ENCODE results near the gene SPTB. TPM values are rescaled to one million over a fixed set of nuclear protein-coding genes. Genes with fewer than 3 reads are reported as not detected.

Gene SPTB
- total and polyA plus RNA-seq, 9 donors: 0.28 to 1.4 (median 0.68) TPM

- peaks cover 10% of the 10 kb centered on the region for H3K4me1 ChIP-seq (ENCODE audit: insufficient read depth)
- no peak overlapping the region for H3K4me3 ChIP-seq
- intact Hi-C loops (cut with DNase I): no loop called here
- 95 to 96% (median 95%) methylated on average over 17 to 27 of the region's 27 CpGs for WGBS, 3 donors
- H3K36me3 ChIP-seq: peaks cover 3% of the 10 kb centered on the region
- H3K27ac ChIP-seq: no peak overlapping the region
- DNase-seq: no peak
- TF ChIP-seq, protein P1, sequence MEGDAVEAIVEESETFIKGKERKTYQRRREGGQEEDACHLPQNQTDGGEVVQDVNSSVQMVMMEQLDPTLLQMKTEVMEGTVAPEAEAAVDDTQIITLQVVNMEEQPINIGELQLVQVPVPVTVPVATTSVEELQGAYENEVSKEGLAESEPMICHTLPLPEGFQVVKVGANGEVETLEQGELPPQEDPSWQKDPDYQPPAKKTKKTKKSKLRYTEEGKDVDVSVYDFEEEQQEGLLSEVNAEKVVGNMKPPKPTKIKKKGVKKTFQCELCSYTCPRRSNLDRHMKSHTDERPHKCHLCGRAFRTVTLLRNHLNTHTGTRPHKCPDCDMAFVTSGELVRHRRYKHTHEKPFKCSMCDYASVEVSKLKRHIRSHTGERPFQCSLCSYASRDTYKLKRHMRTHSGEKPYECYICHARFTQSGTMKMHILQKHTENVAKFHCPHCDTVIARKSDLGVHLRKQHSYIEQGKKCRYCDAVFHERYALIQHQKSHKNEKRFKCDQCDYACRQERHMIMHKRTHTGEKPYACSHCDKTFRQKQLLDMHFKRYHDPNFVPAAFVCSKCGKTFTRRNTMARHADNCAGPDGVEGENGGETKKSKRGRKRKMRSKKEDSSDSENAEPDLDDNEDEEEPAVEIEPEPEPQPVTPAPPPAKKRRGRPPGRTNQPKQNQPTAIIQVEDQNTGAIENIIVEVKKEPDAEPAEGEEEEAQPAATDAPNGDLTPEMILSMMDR (IDR thresholded peaks at IDR 0.05): no peak
- TF ChIP-seq POLR2A (IDR thresholded peaks at IDR 0.05): no peak
- TF ChIP-seq EP300 (IDR thresholded peaks at IDR 0.05): no peak
- H3K9me3 ChIP-seq: no peaks in the 10 kb centered on the region
- no peaks in the 10 kb centered on the region for H3K27me3 ChIP-seq
These were observed 136.6 kb downstream of the SPTB start for GRCh38 chr14:64743061-64743460.

- Histone ChIP-seq H3K4me1 (ENCODE audit: insufficient read depth) (peaks cover 10% of the 10 kb centered on the region), H3K4me3 (no peak overlapping the region), H3K36me3 (peaks cover 3% of the 10 kb centered on the region), H3K27ac (no peak overlapping the region), H3K9me3 (no peaks in the 10 kb centered on the region), H3K27me3 (no peaks in the 10 kb centered on the region)
- TF ChIP-seq, protein P1 (IDR thresholded peaks at IDR 0.05): no peak
- no peak for TF ChIP-seq EP300 (IDR thresholded peaks at IDR 0.05)
- no peak for TF ChIP-seq POLR2A (IDR thresholded peaks at IDR 0.05)
- DNase-seq: no peak
- 88 to 94% (median 91%) methylated on average over 15 of the region's 15 CpGs for WGBS, 3 donors
- intact Hi-C loops (cut with DNase I): no loop called here
These were observed 137.7 kb downstream of the SPTB start for GRCh38 chr14:64741961-64742360.

DNA sequence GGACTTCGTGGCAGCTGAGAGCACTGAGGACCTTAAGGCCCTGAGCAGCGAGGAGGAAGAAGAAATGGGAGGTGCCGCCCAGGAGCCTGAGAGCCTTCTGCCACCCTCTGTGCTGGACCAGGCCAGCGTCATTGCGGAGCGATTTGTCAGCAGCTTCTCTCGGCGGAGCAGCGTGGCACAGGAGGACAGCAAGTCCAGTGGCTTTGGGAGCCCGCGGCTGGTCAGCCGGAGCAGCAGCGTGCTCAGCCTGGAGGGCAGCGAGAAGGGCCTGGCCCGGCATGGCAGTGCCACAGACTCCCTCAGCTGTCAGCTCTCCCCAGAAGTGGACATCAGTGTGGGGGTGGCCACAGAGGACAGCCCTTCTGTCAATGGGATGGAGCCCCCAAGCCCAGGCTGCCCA, 138.5 kb downstream of the SPTB start:
- Histone ChIP-seq H3K9me3 (no peaks in the 10 kb centered on the region), H3K27me3 (no peaks in the 10 kb centered on the region), H3K4me3 (no peak overlapping the region), H3K4me1 (ENCODE audit: insufficient read depth) (peaks cover 6% of the 10 kb centered on the region), H3K27ac (no peak overlapping the region), H3K36me3 (peaks cover 3% of the 10 kb centered on the region)
- TF ChIP-seq, protein P1 (IDR thresholded peaks at IDR 0.05): no peak
- no peak for TF ChIP-seq EP300 (IDR thresholded peaks at IDR 0.05)
- TF ChIP-seq POLR2A (IDR thresholded peaks at IDR 0.05): no peak
- WGBS, 3 donors: 94 to 95% (median 95%) methylated on average over 14 to 15 of the region's 15 CpGs
- DNase-seq: no peak
- intact Hi-C loops (cut with DNase I): no loop called here

DNA sequence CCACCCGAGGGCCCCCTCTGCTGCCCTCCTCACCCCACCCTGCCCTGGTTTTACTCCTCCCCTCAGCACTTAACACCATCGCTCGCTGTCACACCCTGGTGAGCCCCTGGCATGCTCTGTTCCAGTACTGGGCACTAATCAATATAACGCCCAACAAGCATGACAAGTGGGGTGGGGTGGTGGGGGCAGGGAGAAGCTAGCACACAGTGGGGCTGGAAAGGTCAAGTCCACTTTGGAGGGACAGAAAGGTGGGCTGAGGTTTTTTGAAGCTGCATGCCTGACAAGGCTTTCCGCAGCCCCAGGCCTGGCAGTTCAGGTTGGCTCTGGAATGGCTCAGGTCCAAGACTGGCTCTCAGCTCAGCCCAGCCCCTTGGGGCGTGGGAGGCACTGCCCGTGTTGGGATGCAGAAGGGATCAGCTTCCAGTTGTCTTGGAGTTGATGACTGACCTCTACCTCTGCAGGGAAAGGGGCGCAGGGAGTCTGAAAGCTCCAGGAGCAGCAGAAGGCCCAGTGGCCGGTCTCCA, 141.4 kb downstream of the SPTB start:
- TF ChIP-seq, protein P1 (IDR thresholded peaks at IDR 0.05): no peak
- TF ChIP-seq EP300 (IDR thresholded peaks at IDR 0.05): no peak
- no peak for TF ChIP-seq POLR2A (IDR thresholded peaks at IDR 0.05)
- Histone ChIP-seq H3K27ac (no peak overlapping the region), H3K27me3 (no peaks in the 10 kb centered on the region), H3K36me3 (peaks cover 3% of the 10 kb centered on the region), H3K4me1 (ENCODE audit: insufficient read depth) (no peaks in the 10 kb centered on the region), H3K9me3 (no peaks in the 10 kb centered on the region), H3K4me3 (no peak overlapping the region)
- DNase-seq: no peak
- WGBS, 3 donors: 82 to 84% (median 83%) methylated on average over 9 of the region's 9 CpGs
- intact Hi-C loops (cut with DNase I): no loop called here
